HAP-1 (cell line): ENCODE data around the gene C19orf33.

Experiments used
- DNase-seq, 2 experiments: peaks; one replicate each; pipeline ENCODE4 v3.0.0-alpha.2; 2016 to 2020; ENCODE audit warnings: low spot score in 2 of 2
- H3K27me3 ChIP-seq: fragments of 250-450 bp; sonication (Bioruptor Pico); 2 replicates; pipeline ENCODE4 v1.5.1; 2020; ENCODE audit warnings: low read depth, mild to moderate bottlenecking, moderate library complexity
- H3K36me3 ChIP-seq: fragments of 250-450 bp; sonication (Bioruptor Pico); replicated peaks from 2 replicates; pipeline ENCODE4 v1.5.1; 2020; ENCODE audit warnings: mild to moderate bottlenecking
- H3K4me1 ChIP-seq: fragments of 250-450 bp; sonication (Bioruptor Pico); 2 replicates; pipeline ENCODE4 v1.5.1; 2020; ENCODE audit warnings: mild to moderate bottlenecking
- H3K4me3 ChIP-seq: fragments of 250-450 bp; sonication (Bioruptor Pico); 2 replicates; pipeline ENCODE4 v1.5.1; 2020; ENCODE audit warnings: mild to moderate bottlenecking, moderate library complexity
- H3K9me3 ChIP-seq: fragments of 250-450 bp; sonication (Bioruptor Pico); 2 replicates; pipeline ENCODE4 v1.5.1; 2020; ENCODE audit warnings: mild to moderate bottlenecking, moderate library complexity
- in situ Hi-C: fragments of 300-500 bp; cut with MboI; formaldehyde crosslinking; loops from 3 replicates; pipeline ENCODE4 v1.14.3; 2020; ENCODE audit warnings: low sequenced_read_pairs, inconsistent platforms, mixed read lengths

Gene C19orf33

GRCh38 chr19:38352611-38353010, 48.6 kb downstream of the C19orf33 start:
- H3K4me1 ChIP-seq, result no peaks in the 10 kb centered on the region
- DNase-seq, result no peak
- no peaks in the 10 kb centered on the region for H3K27me3 ChIP-seq
- in situ Hi-C loops, result no loop called here
- no peaks in the 10 kb centered on the region for H3K36me3 ChIP-seq
- H3K4me3 ChIP-seq, result no peak overlapping the region
- no peaks in the 10 kb centered on the region for H3K9me3 ChIP-seq
